ENCODE data around the gene ATP6V0B.

Gene ATP6V0B

GRCh38 chr1:44015206-44015605 is 40.4 kb downstream of the ATP6V0B start:
- DNase-seq (ENCODE audit: low read depth in 1 of 2, low spot score in 1 of 2): no peak
- TF ChIP-seq GABPA (IDR thresholded peaks at IDR 0.05; ENCODE audit: low read depth) (no peak), POLR2AphosphoS5 (IDR thresholded peaks at IDR 0.05; ENCODE audit: low read depth) (no peak), SPI1 (IDR thresholded peaks at IDR 0.05; ENCODE audit: borderline replicate concordance, low read depth) (no peak)
- TF ChIP-seq, protein P1, sequence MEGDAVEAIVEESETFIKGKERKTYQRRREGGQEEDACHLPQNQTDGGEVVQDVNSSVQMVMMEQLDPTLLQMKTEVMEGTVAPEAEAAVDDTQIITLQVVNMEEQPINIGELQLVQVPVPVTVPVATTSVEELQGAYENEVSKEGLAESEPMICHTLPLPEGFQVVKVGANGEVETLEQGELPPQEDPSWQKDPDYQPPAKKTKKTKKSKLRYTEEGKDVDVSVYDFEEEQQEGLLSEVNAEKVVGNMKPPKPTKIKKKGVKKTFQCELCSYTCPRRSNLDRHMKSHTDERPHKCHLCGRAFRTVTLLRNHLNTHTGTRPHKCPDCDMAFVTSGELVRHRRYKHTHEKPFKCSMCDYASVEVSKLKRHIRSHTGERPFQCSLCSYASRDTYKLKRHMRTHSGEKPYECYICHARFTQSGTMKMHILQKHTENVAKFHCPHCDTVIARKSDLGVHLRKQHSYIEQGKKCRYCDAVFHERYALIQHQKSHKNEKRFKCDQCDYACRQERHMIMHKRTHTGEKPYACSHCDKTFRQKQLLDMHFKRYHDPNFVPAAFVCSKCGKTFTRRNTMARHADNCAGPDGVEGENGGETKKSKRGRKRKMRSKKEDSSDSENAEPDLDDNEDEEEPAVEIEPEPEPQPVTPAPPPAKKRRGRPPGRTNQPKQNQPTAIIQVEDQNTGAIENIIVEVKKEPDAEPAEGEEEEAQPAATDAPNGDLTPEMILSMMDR (IDR thresholded peaks at IDR 0.05; ENCODE audit: insufficient read depth, low read length): no peak
- TF ChIP-seq, protein P2, sequence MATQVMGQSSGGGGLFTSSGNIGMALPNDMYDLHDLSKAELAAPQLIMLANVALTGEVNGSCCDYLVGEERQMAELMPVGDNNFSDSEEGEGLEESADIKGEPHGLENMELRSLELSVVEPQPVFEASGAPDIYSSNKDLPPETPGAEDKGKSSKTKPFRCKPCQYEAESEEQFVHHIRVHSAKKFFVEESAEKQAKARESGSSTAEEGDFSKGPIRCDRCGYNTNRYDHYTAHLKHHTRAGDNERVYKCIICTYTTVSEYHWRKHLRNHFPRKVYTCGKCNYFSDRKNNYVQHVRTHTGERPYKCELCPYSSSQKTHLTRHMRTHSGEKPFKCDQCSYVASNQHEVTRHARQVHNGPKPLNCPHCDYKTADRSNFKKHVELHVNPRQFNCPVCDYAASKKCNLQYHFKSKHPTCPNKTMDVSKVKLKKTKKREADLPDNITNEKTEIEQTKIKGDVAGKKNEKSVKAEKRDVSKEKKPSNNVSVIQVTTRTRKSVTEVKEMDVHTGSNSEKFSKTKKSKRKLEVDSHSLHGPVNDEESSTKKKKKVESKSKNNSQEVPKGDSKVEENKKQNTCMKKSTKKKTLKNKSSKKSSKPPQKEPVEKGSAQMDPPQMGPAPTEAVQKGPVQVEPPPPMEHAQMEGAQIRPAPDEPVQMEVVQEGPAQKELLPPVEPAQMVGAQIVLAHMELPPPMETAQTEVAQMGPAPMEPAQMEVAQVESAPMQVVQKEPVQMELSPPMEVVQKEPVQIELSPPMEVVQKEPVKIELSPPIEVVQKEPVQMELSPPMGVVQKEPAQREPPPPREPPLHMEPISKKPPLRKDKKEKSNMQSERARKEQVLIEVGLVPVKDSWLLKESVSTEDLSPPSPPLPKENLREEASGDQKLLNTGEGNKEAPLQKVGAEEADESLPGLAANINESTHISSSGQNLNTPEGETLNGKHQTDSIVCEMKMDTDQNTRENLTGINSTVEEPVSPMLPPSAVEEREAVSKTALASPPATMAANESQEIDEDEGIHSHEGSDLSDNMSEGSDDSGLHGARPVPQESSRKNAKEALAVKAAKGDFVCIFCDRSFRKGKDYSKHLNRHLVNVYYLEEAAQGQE (IDR thresholded peaks at IDR 0.05; ENCODE audit: insufficient replicate concordance, low read depth): no peak
- Histone ChIP-seq H3K4me3 (replicated peaks; ENCODE audit: insufficient read depth, low read length) (no peak overlapping the region), H3K27me3 (ENCODE audit: insufficient read depth, poor library complexity, severe bottlenecking) (no peaks in the 10 kb centered on the region), H3K27ac (replicated peaks) (no peak overlapping the region)

DNA sequence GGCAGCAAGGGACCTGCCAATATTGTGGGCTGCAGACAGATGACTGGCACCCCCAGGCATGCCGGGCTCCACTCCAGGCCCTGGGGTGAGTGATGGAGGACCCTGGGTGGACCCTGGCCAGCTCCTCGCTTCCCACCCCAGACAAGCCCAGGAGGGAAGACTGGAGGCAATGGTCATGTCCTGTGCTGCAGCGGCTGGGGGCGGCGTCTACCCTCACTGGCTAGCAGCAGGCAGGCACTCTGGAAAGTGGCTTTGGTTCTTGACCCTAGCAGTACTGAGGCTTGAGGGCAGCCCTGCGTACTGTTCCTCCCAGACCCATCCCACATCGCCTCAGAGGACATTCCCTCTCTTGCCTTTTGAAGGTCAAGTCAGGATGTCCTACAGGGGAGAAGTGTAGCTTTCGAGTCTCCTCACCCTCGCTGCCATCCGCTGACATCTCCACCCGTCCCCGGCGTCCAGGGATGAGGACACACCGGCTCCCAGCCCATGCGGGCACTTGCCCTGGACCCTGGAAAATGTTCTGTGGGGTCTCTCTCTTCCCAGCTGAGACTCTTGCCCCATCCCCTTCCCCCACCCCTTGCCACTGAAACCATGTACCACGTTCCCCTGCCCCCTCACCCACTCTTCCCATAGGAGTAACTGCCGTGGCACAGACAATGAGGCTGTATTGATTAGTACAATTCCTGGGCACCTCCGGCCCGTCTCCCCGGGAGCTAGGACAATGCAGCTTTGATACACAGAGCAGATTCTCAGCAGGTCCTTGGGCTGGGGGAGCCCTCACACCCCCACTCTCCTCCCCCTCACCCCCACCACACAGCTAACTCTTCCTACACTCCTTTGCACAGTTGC is 41.5 kb downstream of the ATP6V0B start:
- no peak for TF ChIP-seq GABPA (IDR thresholded peaks at IDR 0.05; ENCODE audit: low read depth)
- TF ChIP-seq, protein P1 (IDR thresholded peaks at IDR 0.05; ENCODE audit: insufficient read depth, low read length): no peak
- TF ChIP-seq, protein P2 (IDR thresholded peaks at IDR 0.05; ENCODE audit: insufficient replicate concordance, low read depth): no peak
- no peak for TF ChIP-seq SPI1 (IDR thresholded peaks at IDR 0.05; ENCODE audit: borderline replicate concordance, low read depth)
- no peak for TF ChIP-seq POLR2AphosphoS5 (IDR thresholded peaks at IDR 0.05; ENCODE audit: low read depth)
- DNase-seq (ENCODE audit: low read depth in 1 of 2, low spot score in 1 of 2): no peak
- Histone ChIP-seq H3K27ac (replicated peaks) (no peak overlapping the region), H3K4me3 (replicated peaks; ENCODE audit: insufficient read depth, low read length) (no peak overlapping the region), H3K27me3 (ENCODE audit: insufficient read depth, poor library complexity, severe bottlenecking) (no peaks in the 10 kb centered on the region)

- Histone ChIP-seq H3K27me3 (ENCODE audit: insufficient read depth, poor library complexity, severe bottlenecking) (no peaks in the 10 kb centered on the region), H3K4me3 (replicated peaks; ENCODE audit: insufficient read depth, low read length) (no peak overlapping the region), H3K27ac (replicated peaks) (no peak overlapping the region)
- DNase-seq (ENCODE audit: low read depth in 1 of 2, low spot score in 1 of 2): no peak
- TF ChIP-seq, protein P1 (IDR thresholded peaks at IDR 0.05; ENCODE audit: insufficient read depth, low read length): no peak
- no peak for TF ChIP-seq GABPA (IDR thresholded peaks at IDR 0.05; ENCODE audit: low read depth)
- TF ChIP-seq, protein P2 (IDR thresholded peaks at IDR 0.05; ENCODE audit: insufficient replicate concordance, low read depth): no peak
- TF ChIP-seq SPI1 (IDR thresholded peaks at IDR 0.05; ENCODE audit: borderline replicate concordance, low read depth): no peak
- no peak for TF ChIP-seq POLR2AphosphoS5 (IDR thresholded peaks at IDR 0.05; ENCODE audit: low read depth)
Measured at GRCh38 chr1:44016890-44017400, 42.2 kb downstream of the ATP6V0B start.
